GM18870 (cell line): ENCODE results near the gene HHATL.

Experiments
- ATAC-seq: cut with Tn5 transposase; IDR thresholded peaks from one replicate; pipeline ENCODE4 v1.9.1; 2021; ENCODE audit warnings: moderate library complexity; ENCODE audit not compliant: unreplicated experiment

HHATL gene

GRCh38 chr3:42666577-42666998 lies 36.0 kb downstream of the HHATL start:
- no peak for ATAC-seq

- no peak for ATAC-seq
Measured at GRCh38 chr3:42666022-42666421, 36.6 kb downstream of the HHATL start.

- ATAC-seq: no peak
Measured at GRCh38 chr3:42665050-42665878, 37.3 kb downstream of the HHATL start.

GRCh38 chr3:42664438-42664803 lies 38.2 kb downstream of the HHATL start:
- no peak for ATAC-seq

GRCh38 chr3:42663581-42664437 lies 38.8 kb downstream of the HHATL start:
- ATAC-seq: no peak

GRCh38 chr3:42662813-42663535 lies 39.6 kb downstream of the HHATL start:
- ATAC-seq: no peak

- ATAC-seq: no peak
Measured at GRCh38 chr3:42662037-42662812, 40.4 kb downstream of the HHATL start.

GRCh38 chr3:42661593-42662022 lies 41.0 kb downstream of the HHATL start:
- no peak for ATAC-seq

- ATAC-seq: no peak
Measured at GRCh38 chr3:42660898-42661297, 41.7 kb downstream of the HHATL start.

- ATAC-seq: no peak
Measured at GRCh38 chr3:42660131-42660715, 42.4 kb downstream of the HHATL start.

GRCh38 chr3:42659451-42660130 lies 43.0 kb downstream of the HHATL start:
- no peak for ATAC-seq

GRCh38 chr3:42658771-42659390 lies 43.7 kb downstream of the HHATL start:
- ATAC-seq: no peak

- ATAC-seq: no peak
Measured at GRCh38 chr3:42658091-42658770, 44.4 kb downstream of the HHATL start.

- ATAC-seq: no peak
Measured at GRCh38 chr3:42657675-42658074, 44.9 kb downstream of the HHATL start.

- ATAC-seq: no peak
Measured at GRCh38 chr3:42656680-42657610, 45.7 kb downstream of the HHATL start.

- ATAC-seq: no peak
Measured at GRCh38 chr3:42655980-42656679, 46.5 kb downstream of the HHATL start.

- no peak for ATAC-seq
Measured at GRCh38 chr3:42655331-42655888, 47.2 kb downstream of the HHATL start.
